Right lobe of liver (tissue), 4 donors: Measurements from ENCODE around the gene MACROD2.

Experiments
- CTCF ChIP-seq, 4 donors: fragments of 200-600 bp in 3 of 4; fragments of 450-650 bp in 1 of 4; IDR thresholded peaks; one replicate each; pipeline versions ENCODE4 v1.5.1 to v1.8.0; 2016 to 2022; ENCODE audit warnings: antibody characterized with exemption in 4 of 4, mild to moderate bottlenecking in 2 of 4
- POLR2A ChIP-seq: fragments of 450-650 bp; IDR thresholded peaks from one replicate; pipeline ENCODE4 v1.6.1; 2017; ENCODE audit warnings: antibody characterized with exemption, mild to moderate bottlenecking
- donor health status: DM: no; HTN: no; CAD: no.
- donor health status: DM: no; HTN: no; CAD: no.
- donor health status: DM: no; HTN: yes; CAD: no.

GRCh38 chr20:16072220-16072619 is 2076.9 kb downstream of the MACROD2 start:
- TF ChIP-seq CTCF (IDR thresholded peaks at IDR 0.05) (no peak), POLR2A (no peak)
